Measurements from ENCODE around the gene HTR6.

The HTR6 gene

DNA sequence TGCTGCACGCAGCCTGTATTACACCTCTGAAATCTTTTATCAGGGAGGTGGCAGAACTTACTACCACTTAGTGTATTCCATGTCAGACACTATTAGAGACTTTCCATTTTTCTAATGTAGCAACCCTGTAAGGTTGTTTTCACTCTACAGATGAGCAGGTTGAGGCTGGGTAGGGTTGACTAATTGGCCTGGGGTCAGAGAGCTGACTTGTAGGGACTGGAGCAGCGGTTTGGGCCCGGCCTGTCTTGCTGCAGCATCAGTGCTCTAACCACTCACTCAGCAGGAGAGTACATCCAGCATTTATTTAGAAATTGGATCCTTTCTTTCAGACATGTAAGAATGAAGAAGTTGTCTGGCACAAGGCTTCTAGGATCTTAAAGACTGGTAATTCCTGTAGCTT lies 46.2 kb upstream of the HTR6 start:
- DNase-seq, result no peak
- Histone ChIP-seq H3K4me3 (ENCODE audit: low read depth in 1 of 2, low read length in 2 of 2) (no peak overlapping the region), H3K79me2 (ENCODE audit: insufficient read depth, low read length) (peaks cover 65% of the 10 kb centered on the region), H3K4me2 (ENCODE audit: insufficient read depth, low read length) (no peak overlapping the region), H4K20me1 (ENCODE audit: insufficient read depth, low read length) (peaks cover 34% of the 10 kb centered on the region), H3K36me3 (ENCODE audit: insufficient read depth, low read length) (peaks cover 19% of the 10 kb centered on the region), H2AFZ (ENCODE audit: low read depth, low read length) (no peak overlapping the region), H3K27me3 (ENCODE audit: insufficient read depth, low read length, poor library complexity) (no peaks in the 10 kb centered on the region), H3K27ac (ENCODE audit: low read length) (no peak overlapping the region), H3K9me3 (ENCODE audit: insufficient read depth, low read length, severe bottlenecking) (no peaks in the 10 kb centered on the region), H3K9ac (ENCODE audit: low read depth, low read length) (no peak overlapping the region), H3K4me1 (ENCODE audit: insufficient read depth, low read length) (no peaks in the 10 kb centered on the region)
- no peak for ATAC-seq (ENCODE audit: insufficient read depth, low read depth)
- TF ChIP-seq, protein P1, sequence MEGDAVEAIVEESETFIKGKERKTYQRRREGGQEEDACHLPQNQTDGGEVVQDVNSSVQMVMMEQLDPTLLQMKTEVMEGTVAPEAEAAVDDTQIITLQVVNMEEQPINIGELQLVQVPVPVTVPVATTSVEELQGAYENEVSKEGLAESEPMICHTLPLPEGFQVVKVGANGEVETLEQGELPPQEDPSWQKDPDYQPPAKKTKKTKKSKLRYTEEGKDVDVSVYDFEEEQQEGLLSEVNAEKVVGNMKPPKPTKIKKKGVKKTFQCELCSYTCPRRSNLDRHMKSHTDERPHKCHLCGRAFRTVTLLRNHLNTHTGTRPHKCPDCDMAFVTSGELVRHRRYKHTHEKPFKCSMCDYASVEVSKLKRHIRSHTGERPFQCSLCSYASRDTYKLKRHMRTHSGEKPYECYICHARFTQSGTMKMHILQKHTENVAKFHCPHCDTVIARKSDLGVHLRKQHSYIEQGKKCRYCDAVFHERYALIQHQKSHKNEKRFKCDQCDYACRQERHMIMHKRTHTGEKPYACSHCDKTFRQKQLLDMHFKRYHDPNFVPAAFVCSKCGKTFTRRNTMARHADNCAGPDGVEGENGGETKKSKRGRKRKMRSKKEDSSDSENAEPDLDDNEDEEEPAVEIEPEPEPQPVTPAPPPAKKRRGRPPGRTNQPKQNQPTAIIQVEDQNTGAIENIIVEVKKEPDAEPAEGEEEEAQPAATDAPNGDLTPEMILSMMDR (IDR thresholded peaks at IDR 0.05; ENCODE audit: borderline replicate concordance, extremely low read depth, low read length, poor library complexity, severe bottlenecking), result no peak
- TF ChIP-seq EZH2 (IDR thresholded peaks at IDR 0.05; ENCODE audit: borderline replicate concordance, low read depth, low read length, severe bottlenecking), result no peak

DNA sequence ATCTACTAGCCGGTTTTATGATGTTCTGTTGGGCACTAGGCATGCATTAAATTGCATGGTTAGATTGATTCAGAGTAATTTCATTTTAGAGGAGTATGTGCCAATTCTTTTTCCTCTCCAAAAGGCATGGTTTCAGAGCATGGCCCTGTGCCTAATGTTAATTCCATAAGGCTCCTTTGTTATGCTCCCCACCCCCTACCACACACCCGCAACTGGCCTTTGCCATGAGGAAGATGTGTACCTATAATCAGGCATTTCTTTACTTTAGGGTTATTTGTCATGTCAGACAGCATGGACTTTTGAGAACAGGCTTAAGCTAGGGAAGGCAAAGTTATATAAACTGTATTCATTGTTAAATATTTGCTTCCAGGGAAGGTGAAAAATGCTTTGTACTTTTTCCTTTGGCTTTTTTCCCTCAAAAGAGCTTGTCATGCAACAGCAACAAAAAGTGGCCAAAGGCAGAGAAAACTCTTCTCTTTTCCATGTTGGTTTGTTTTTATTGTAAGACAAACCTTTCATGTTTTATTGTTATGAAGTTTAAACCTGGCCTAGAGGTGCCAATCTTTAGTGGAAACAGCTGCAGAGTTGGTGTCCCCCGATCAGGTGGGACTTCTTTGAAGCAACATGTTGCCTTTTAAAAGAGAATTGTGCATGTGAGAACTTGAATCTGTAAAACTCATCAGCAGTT lies 44.8 kb upstream of the HTR6 start:
- Histone ChIP-seq H3K9ac (ENCODE audit: low read depth, low read length) (no peak overlapping the region), H4K20me1 (ENCODE audit: insufficient read depth, low read length) (peaks cover 27% of the 10 kb centered on the region; the same call in 1 of the 2 replicates), H3K9me3 (ENCODE audit: insufficient read depth, low read length, severe bottlenecking) (no peaks in the 10 kb centered on the region), H3K27me3 (ENCODE audit: insufficient read depth, low read length, poor library complexity) (no peaks in the 10 kb centered on the region), H3K27ac (ENCODE audit: low read length) (no peak overlapping the region), H3K4me2 (ENCODE audit: insufficient read depth, low read length) (no peak overlapping the region), H3K36me3 (ENCODE audit: insufficient read depth, low read length) (peaks cover 24% of the 10 kb centered on the region), H3K4me3 (ENCODE audit: low read depth in 1 of 2, low read length in 2 of 2) (no peak overlapping the region), H3K4me1 (ENCODE audit: insufficient read depth, low read length) (no peaks in the 10 kb centered on the region), H2AFZ (ENCODE audit: low read depth, low read length) (no peak overlapping the region), H3K79me2 (ENCODE audit: insufficient read depth, low read length) (peaks cover 53% of the 10 kb centered on the region)
- DNase-seq (no peak), ATAC-seq (ENCODE audit: insufficient read depth, low read depth) (no peak)
- no peak for TF ChIP-seq EZH2 (IDR thresholded peaks at IDR 0.05; ENCODE audit: borderline replicate concordance, low read depth, low read length, severe bottlenecking)
- TF ChIP-seq, protein P1 (IDR thresholded peaks at IDR 0.05; ENCODE audit: borderline replicate concordance, extremely low read depth, low read length, poor library complexity, severe bottlenecking), result no peak

DNA sequence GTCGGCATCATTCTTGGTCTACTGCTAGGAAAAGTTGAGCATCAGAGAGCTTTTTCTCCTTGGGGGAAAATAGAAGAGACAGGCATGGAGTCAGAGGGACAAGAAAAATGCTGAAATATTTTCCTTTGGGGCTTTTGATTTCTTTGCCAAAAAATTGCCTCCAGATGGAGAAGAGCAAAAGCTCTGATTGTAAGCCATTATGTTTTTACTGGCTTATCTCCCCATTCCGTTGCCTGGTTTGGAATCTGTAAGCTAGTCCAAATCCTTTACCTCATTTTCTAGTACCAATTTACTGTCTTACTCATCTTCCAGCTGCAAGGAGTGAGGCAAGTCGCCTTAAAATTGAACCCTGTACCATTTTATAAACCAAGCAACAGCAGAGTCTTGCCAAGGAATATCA lies 43.9 kb upstream of the HTR6 start:
- ATAC-seq (ENCODE audit: insufficient read depth, low read depth) (no peak), DNase-seq (no peak)
- H3K4me2 ChIP-seq (ENCODE audit: insufficient read depth, low read length), result no peak overlapping the region
- H3K9ac ChIP-seq (ENCODE audit: low read depth, low read length), result no peak overlapping the region
- no peak overlapping the region for H3K27ac ChIP-seq (ENCODE audit: low read length)
- no peaks in the 10 kb centered on the region for H3K9me3 ChIP-seq (ENCODE audit: insufficient read depth, low read length, severe bottlenecking)
- peaks cover 47% of the 10 kb centered on the region for H3K79me2 ChIP-seq (ENCODE audit: insufficient read depth, low read length)
- peaks cover 29% of the 10 kb centered on the region for H3K36me3 ChIP-seq (ENCODE audit: insufficient read depth, low read length)
- no peak overlapping the region for H2AFZ ChIP-seq (ENCODE audit: low read depth, low read length)
- no peak for TF ChIP-seq EZH2 (IDR thresholded peaks at IDR 0.05; ENCODE audit: borderline replicate concordance, low read depth, low read length, severe bottlenecking)
- TF ChIP-seq, protein P1 (IDR thresholded peaks at IDR 0.05; ENCODE audit: borderline replicate concordance, extremely low read depth, low read length, poor library complexity, severe bottlenecking), result no peak
- no peaks in the 10 kb centered on the region for H3K27me3 ChIP-seq (ENCODE audit: insufficient read depth, low read length, poor library complexity)
- no peaks in the 10 kb centered on the region for H3K4me1 ChIP-seq (ENCODE audit: insufficient read depth, low read length)
- peaks cover 26% of the 10 kb centered on the region; the same call in 1 of the 2 replicates for H4K20me1 ChIP-seq (ENCODE audit: insufficient read depth, low read length)
- no peak overlapping the region for H3K4me3 ChIP-seq (ENCODE audit: low read depth in 1 of 2, low read length in 2 of 2)

Measured in DND-41 (cell line).